Stimulated activated CD4-positive, alpha-beta T cell treated with anti-CD3 and anti-CD28 coated beads, Interleukin-2, amount 100 ng/mL, for 48 hours (primary cell): ENCODE data around the gene ITK.
A peak's percentile ranks its signal among the peaks of the same experiment; 100 is the strongest.
"Not testable (repeated sequence)": the region's sequence is repeated elsewhere in the genome, so short reads cannot be mapped to it uniquely, and the experiment has no call there.

Source experiments
- DNase-seq, 2 donors: peaks; one replicate each; pipeline ENCODE4 v3.0.0-alpha.2; 2020

Gene ITK

GRCh38 chr5:157213527-157214243, 33.0 kb downstream of the ITK start:
- DNase-seq: no peak

- no peak for DNase-seq
These were observed 33.8 kb downstream of the ITK start for GRCh38 chr5:157214415-157214814.

- no peak for DNase-seq
These were observed 34.3 kb downstream of the ITK start for GRCh38 chr5:157214861-157215513.

- DNase-seq: no peak
These were observed 35.0 kb downstream of the ITK start for GRCh38 chr5:157215514-157216167.

- DNase-seq: no peak
These were observed 35.9 kb downstream of the ITK start for GRCh38 chr5:157216391-157217142.

- DNase-seq: no peak
These were observed 36.8 kb downstream of the ITK start for GRCh38 chr5:157217289-157218024.

- no peak for DNase-seq
These were observed 39.0 kb downstream of the ITK start for GRCh38 chr5:157219491-157220271.

- DNase-seq: no peak
These were observed 41.3 kb downstream of the ITK start for GRCh38 chr5:157221959-157222358.

GRCh38 chr5:157222506-157223230, 42.0 kb downstream of the ITK start:
- DNase-seq: peak in 1 of 2 donors; percentile 58

- DNase-seq: no peak
These were observed 45.1 kb downstream of the ITK start for GRCh38 chr5:157225469-157226422.

- no peak for DNase-seq
These were observed 50.0 kb downstream of the ITK start for GRCh38 chr5:157230610-157231009.

GRCh38 chr5:157232706-157233105, 52.1 kb downstream of the ITK start:
- DNase-seq: no peak

GRCh38 chr5:157233515-157233914, 52.9 kb downstream of the ITK start:
- DNase-seq: no peak

- DNase-seq: no peak
These were observed 55.8 kb downstream of the ITK start for GRCh38 chr5:157236423-157236822.

- DNase-seq: no peak
These were observed 60.8 kb downstream of the ITK start for GRCh38 chr5:157241483-157241882.

- DNase-seq: not testable (repeated sequence)
These were observed 64.1 kb downstream of the ITK start for GRCh38 chr5:157244704-157245103.

GRCh38 chr5:157245476-157245875, 64.8 kb downstream of the ITK start:
- no peak for DNase-seq

- DNase-seq: no peak
These were observed 65.2 kb downstream of the ITK start for GRCh38 chr5:157245886-157246285.

- DNase-seq: no peak
These were observed 66.6 kb downstream of the ITK start for GRCh38 chr5:157247267-157247666.
